ENCODE data around the gene SMURF2.
A peak's percentile ranks its signal among the peaks of the same experiment; 100 is the strongest.
"Not testable (repeated sequence)": the region's sequence is repeated elsewhere in the genome, so short reads cannot be mapped to it uniquely, and the experiment has no call there.

SMURF2 gene

GRCh38 chr17:64599187-64599676 lies 62.9 kb downstream of the SMURF2 start:
- no peaks in the 10 kb centered on the region for H3K9me3 Mint-ChIP-seq
- H3K27me3 Mint-ChIP-seq, result no peaks in the 10 kb centered on the region

GRCh38 chr17:64598672-64599071 lies 63.4 kb downstream of the SMURF2 start:
- no peaks in the 10 kb centered on the region for H3K27me3 Mint-ChIP-seq
- H3K9me3 Mint-ChIP-seq, result no peaks in the 10 kb centered on the region
- H3K27ac Mint-ChIP-seq, result peak overlapping the region; percentile 94
- H3K4me3 Mint-ChIP-seq, result no peak overlapping the region
- H3K36me3 Mint-ChIP-seq, result peaks cover 10% of the 10 kb centered on the region
- H3K4me1 Mint-ChIP-seq, result peaks cover 43% of the 10 kb centered on the region

More at GRCh38 chr17:64599187-64599676, 62.9 kb downstream of the SMURF2 start:
- peak overlapping the region; percentile 94 for H3K27ac Mint-ChIP-seq
- peaks cover 47% of the 10 kb centered on the region for H3K4me1 Mint-ChIP-seq
- peak overlapping the region; percentile 82 for H3K4me3 Mint-ChIP-seq
- peaks cover 10% of the 10 kb centered on the region for H3K36me3 Mint-ChIP-seq

DNA sequence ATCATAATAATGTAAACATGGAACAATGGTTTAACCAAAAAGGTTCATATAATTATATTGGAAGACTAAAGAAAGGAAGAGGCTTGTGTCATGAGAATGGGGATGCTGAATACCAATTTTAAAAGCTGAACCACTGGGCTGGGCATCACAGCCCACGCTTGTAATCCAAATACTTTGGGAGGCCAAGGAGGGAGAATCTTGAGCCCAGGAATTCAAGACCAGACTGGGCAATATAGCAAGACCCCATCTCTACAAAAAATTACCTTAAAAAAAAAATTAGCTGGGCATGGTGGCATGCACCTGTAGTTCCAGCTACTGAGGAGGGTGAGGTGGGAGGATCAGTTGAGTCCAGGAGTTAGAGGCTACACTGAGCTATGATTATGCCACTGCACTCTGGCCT lies 65.1 kb downstream of the SMURF2 start:
- Mint-ChIP-seq H3K4me3 (no peak overlapping the region), H3K27me3 (no peaks in the 10 kb centered on the region), H3K9me3 (no peaks in the 10 kb centered on the region), H3K4me1 (peaks cover 46% of the 10 kb centered on the region), H3K27ac (no peak overlapping the region), H3K36me3 (peaks cover 12% of the 10 kb centered on the region)

GRCh38 chr17:64596439-64596838 lies 65.7 kb downstream of the SMURF2 start:
- peak overlapping the region; percentile 2 for H3K27ac Mint-ChIP-seq

DNA sequence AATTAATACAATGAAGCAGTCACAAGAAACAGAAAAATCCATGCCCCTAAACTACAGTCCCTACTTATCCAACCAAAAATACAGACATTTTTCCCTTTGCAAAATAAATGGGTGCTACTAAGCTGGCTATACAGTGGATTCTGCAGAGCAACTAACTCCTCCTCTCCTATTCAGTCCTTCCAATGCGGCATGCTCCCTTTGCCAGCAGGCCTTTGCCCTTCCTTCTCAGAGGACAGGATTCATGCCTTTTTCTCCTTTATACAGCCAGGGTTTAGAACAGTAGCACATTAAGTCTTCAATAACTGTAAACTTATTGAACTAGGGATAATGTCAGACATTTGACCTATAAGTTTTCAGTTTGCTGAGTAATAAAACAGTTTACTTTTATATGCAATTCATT lies 70.2 kb downstream of the SMURF2 start:
- Mint-ChIP-seq H3K9me3 (no peaks in the 10 kb centered on the region), H3K27ac (no peak overlapping the region), H3K4me1 (peaks cover 13% of the 10 kb centered on the region), H3K36me3 (peaks cover 13% of the 10 kb centered on the region), H3K4me3 (no peak overlapping the region), H3K27me3 (no peaks in the 10 kb centered on the region)

More at GRCh38 chr17:64596439-64596838, 65.7 kb downstream of the SMURF2 start:
- Mint-ChIP-seq H3K4me3 (no peak overlapping the region), H3K27me3 (no peaks in the 10 kb centered on the region), H3K4me1 (peaks cover 46% of the 10 kb centered on the region), H3K9me3 (no peaks in the 10 kb centered on the region), H3K36me3 (peaks cover 12% of the 10 kb centered on the region)

DNA sequence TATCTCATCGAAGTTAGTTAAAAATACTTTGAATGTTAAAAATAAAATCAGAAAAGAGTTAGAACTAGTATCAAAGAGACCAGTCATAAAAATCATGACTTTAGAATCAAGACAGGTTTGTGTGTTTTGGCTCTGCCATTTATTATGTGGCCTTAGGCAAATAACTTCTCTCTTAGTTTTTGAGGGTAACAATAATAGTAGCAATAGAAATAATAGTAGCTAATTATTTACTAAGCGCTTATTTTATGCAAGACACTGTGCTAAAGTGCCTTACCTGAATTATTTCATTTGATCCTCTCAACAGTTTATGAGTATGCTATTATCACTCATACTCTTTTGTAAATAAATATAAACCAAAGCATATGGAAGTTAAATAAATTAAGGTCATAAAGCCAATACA lies 77.0 kb downstream of the SMURF2 start:
- Mint-ChIP-seq H3K36me3 (peaks cover 6% of the 10 kb centered on the region), H3K27ac (no peak overlapping the region), H3K27me3 (no peaks in the 10 kb centered on the region), H3K4me3 (no peak overlapping the region), H3K4me1 (peaks cover 13% of the 10 kb centered on the region), H3K9me3 (no peaks in the 10 kb centered on the region)

GRCh38 chr17:64583038-64583437 lies 79.1 kb downstream of the SMURF2 start:
- Mint-ChIP-seq H3K4me1 (peaks cover 13% of the 10 kb centered on the region), H3K36me3 (peaks cover 10% of the 10 kb centered on the region), H3K27ac (no peak overlapping the region), H3K4me3 (no peak overlapping the region), H3K27me3 (no peaks in the 10 kb centered on the region), H3K9me3 (no peaks in the 10 kb centered on the region)

GRCh38 chr17:64580384-64581315 lies 81.5 kb downstream of the SMURF2 start:
- H3K27ac Mint-ChIP-seq, result peak overlapping the region; percentile 95
- peaks cover 13% of the 10 kb centered on the region for H3K4me1 Mint-ChIP-seq
- no peaks in the 10 kb centered on the region for H3K9me3 Mint-ChIP-seq
- peak overlapping the region; percentile 8 for H3K4me3 Mint-ChIP-seq
- H3K27me3 Mint-ChIP-seq, result no peaks in the 10 kb centered on the region
- H3K36me3 Mint-ChIP-seq, result peaks cover 14% of the 10 kb centered on the region

GRCh38 chr17:64579917-64580316 lies 82.2 kb downstream of the SMURF2 start:
- Mint-ChIP-seq H3K4me3 (no peak overlapping the region), H3K27ac (peak overlapping the region; percentile 41), H3K9me3 (no peaks in the 10 kb centered on the region), H3K27me3 (no peaks in the 10 kb centered on the region), H3K4me1 (peaks cover 13% of the 10 kb centered on the region), H3K36me3 (peaks cover 14% of the 10 kb centered on the region)

- H3K4me1 Mint-ChIP-seq, result peaks cover 31% of the 10 kb centered on the region
- H3K36me3 Mint-ChIP-seq, result peaks cover 13% of the 10 kb centered on the region
These were observed 85.1 kb downstream of the SMURF2 start for GRCh38 chr17:64577025-64577424.

DNA sequence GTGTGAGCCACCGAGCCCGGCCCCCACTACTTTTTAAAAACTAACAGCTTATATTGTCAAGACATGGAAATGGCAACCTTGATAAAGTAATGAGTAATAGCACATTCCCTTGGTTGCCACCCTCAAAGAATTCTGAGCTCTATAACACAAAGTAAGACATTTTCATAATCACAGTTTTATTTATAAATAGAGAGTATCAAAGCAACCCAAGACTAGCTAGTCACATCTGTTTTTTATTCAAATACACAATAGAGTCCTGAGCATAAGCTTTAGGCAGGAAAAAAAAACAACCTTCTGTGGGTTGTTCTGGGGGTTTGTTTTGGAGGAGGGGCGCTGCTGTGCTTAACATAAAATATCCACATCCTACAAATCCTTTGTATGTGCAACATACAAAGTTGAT lies 86.7 kb downstream of the SMURF2 start:
- Mint-ChIP-seq H3K9me3 (no peaks in the 10 kb centered on the region), H3K27ac (no peak overlapping the region), H3K4me1 (peaks cover 20% of the 10 kb centered on the region), H3K27me3 (no peaks in the 10 kb centered on the region), H3K4me3 (no peak overlapping the region), H3K36me3 (peaks cover 10% of the 10 kb centered on the region)

More at GRCh38 chr17:64577025-64577424, 85.1 kb downstream of the SMURF2 start:
- not testable (repeated sequence) for H3K27me3 Mint-ChIP-seq, H3K27ac Mint-ChIP-seq, H3K4me3 Mint-ChIP-seq, H3K9me3 Mint-ChIP-seq

- H3K36me3 Mint-ChIP-seq, result peaks cover 8% of the 10 kb centered on the region
- H3K9me3 Mint-ChIP-seq, result no peaks in the 10 kb centered on the region
- no peaks in the 10 kb centered on the region for H3K27me3 Mint-ChIP-seq
- H3K4me3 Mint-ChIP-seq, result no peak overlapping the region
- H3K27ac Mint-ChIP-seq, result no peak overlapping the region
- H3K4me1 Mint-ChIP-seq, result peaks cover 18% of the 10 kb centered on the region
These were observed 87.5 kb downstream of the SMURF2 start for GRCh38 chr17:64574646-64575045.

DNA sequence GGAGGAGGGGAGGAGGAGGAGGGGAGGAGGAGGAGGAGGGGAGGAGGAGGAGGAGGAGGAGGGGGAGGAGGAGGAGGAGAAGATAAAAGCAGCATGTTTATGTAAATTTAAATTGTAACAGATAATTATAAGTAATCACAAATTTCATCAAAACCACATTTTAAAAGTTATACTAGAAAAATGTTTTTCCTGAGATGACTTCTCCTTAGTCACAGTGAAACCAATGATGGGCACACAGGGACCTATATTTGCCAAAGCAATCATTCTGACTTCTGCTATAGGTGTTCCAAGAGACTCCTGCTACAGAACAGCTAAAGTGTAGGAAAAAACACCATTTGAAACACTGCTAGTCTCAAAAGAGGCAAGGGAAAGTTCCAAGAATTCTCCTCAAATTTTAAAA lies 88.9 kb downstream of the SMURF2 start:
- H3K36me3 Mint-ChIP-seq, result peaks cover 6% of the 10 kb centered on the region
- no peak overlapping the region for H3K4me3 Mint-ChIP-seq
- no peak overlapping the region for H3K27ac Mint-ChIP-seq
- no peaks in the 10 kb centered on the region for H3K27me3 Mint-ChIP-seq
- H3K9me3 Mint-ChIP-seq, result no peaks in the 10 kb centered on the region
- peaks cover 18% of the 10 kb centered on the region for H3K4me1 Mint-ChIP-seq

DNA sequence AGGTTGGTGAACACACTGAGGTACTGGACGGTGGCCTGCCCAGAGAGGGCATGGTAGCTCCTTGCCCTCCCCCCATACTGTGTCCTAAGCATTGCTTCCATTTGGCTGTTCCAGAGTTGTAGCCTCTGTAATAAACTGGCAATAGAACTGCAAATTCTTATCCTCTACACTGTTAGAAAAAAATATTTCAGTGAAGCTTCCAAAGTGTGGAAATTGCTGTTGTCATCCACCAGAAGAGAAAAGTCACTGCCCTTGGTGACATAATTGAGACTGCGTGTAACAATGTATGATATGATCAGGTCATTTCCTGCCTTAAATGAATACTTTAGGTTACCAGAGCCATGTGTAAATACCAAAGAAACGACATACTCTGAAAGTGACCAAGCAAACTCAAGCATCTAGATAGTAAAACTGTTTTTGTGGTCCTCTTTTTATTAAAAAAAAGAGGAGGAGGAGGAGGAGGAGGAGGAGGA lies 89.4 kb downstream of the SMURF2 start:
- Mint-ChIP-seq H3K36me3 (peaks cover 4% of the 10 kb centered on the region), H3K27me3 (no peaks in the 10 kb centered on the region), H3K27ac (peak overlapping the region; percentile 80), H3K9me3 (no peaks in the 10 kb centered on the region), H3K4me3 (no peak overlapping the region), H3K4me1 (peaks cover 18% of the 10 kb centered on the region)

DNA sequence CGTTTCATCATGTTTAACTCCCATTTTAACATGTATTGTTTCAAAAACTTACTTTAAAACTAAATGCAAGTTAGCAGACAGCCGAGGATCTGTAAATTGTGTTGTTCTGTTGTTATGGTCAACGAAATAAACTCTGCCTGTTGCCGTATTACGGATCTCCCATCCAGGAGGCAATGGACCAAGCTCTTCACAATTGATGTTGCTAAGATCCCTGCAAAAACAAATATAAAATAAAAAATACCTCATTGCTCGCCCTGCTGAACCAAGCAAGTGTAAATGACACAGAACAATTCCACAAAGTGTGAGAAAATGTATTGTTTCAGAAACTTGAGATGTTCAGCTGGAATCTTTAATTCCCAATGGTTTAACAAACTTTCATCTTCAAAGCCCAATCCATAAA lies 90.4 kb downstream of the SMURF2 start:
- Mint-ChIP-seq H3K36me3 (peaks cover 1% of the 10 kb centered on the region), H3K27me3 (no peaks in the 10 kb centered on the region), H3K4me3 (no peak overlapping the region), H3K27ac (no peak overlapping the region), H3K9me3 (no peaks in the 10 kb centered on the region), H3K4me1 (peaks cover 21% of the 10 kb centered on the region)

- H3K27me3 Mint-ChIP-seq, result no peaks in the 10 kb centered on the region
- peaks cover 9% of the 10 kb centered on the region for H3K36me3 Mint-ChIP-seq
- no peaks in the 10 kb centered on the region for H3K9me3 Mint-ChIP-seq
- H3K4me1 Mint-ChIP-seq, result peaks cover 3% of the 10 kb centered on the region
- no peak overlapping the region for H3K4me3 Mint-ChIP-seq
- no peak overlapping the region for H3K27ac Mint-ChIP-seq
These were observed 96.5 kb downstream of the SMURF2 start for GRCh38 chr17:64565563-64565962.
